HG03378 (cell line): ENCODE measurements around the gene TMPRSS6.

Source experiments
- ATAC-seq: cut with Tn5 transposase; IDR thresholded peaks from one replicate; pipeline ENCODE4 v1.9.1; 2021; ENCODE audit warnings: mild to moderate bottlenecking, moderate library complexity; ENCODE audit not compliant: unreplicated experiment

The TMPRSS6 gene

GRCh38 chr22:37119872-37120271 is 10.4 kb upstream of the TMPRSS6 start:
- ATAC-seq: no peak

- no peak for ATAC-seq
These were observed 8.6 kb upstream of the TMPRSS6 start for GRCh38 chr22:37118083-37118482.

DNA sequence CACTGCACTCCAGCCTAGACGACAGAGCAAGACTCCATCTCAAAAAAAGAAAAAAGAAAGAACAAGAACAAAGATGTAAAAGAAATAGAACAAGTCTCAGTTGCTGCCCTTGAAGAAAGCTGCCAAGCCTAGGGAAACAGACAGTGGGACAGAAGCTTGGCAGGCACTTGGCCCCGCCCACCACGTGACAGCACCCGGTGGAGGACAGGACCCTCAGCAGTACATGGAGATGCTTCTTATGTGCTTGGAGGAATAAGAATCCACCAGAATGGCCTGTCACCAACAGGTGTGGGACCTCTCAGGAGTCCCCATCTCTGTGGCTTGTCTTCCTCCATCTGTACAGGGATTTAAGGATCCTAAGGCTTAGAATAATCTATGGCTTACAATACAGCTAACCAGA is 7.6 kb upstream of the TMPRSS6 start:
- no peak for ATAC-seq

DNA sequence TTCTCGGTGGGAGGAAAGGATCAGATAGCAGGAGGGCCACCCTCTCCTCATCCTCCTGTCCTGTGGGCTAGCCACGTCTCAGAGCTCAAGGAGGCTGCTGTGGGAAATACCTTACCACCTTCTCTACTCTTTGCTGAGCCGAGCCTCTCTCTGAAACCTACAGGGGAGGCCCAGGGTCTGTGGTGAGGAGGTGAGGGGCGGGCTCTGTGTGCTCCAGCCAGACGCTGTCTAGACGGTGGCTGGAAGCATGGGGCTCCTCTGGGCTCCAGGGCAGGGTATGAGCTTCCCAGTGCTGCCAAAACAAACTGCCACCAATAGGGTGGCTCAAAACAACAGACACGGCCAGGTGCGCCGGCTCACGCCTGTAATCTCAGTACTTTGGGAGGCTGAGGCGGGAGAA is 5.5 kb upstream of the TMPRSS6 start:
- no peak for ATAC-seq

GRCh38 chr22:37113757-37114156 is 4.2 kb upstream of the TMPRSS6 start:
- ATAC-seq: no peak

- no peak for ATAC-seq
These were observed 2.7 kb upstream of the TMPRSS6 start for GRCh38 chr22:37112084-37112728.

DNA sequence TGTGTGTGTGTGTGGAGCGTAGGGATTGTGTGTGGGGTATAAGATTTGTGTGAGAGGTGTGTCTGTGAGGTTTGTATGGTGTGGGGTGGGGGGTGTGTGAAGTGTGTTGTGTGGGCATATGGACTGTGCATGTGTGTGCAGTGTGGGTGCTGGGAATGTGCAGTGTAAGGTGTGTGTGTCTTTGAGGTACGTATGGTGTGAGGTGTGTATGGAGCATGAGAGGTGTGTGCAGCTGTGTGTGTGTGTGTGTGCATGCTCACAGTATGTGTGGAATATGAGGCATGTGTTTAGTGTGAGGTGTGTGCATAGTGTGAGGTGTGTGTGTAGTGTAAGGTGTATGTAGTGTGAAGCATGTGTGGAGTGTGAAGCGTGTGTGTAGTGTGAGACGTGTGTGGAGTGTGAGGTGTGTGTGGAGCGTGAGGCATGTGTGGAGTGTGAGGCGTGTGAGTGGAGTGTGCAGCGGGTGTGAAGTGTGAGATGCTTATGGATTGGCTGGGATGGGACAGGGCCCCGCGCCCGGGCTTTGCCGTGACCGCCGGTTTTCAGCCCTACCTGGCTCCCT is 1.7 kb upstream of the TMPRSS6 start:
- no peak for ATAC-seq

- ATAC-seq: no peak
These were observed 1.5 kb downstream of the TMPRSS6 start for GRCh38 chr22:37107816-37108621.

- ATAC-seq: no peak
These were observed 3.5 kb downstream of the TMPRSS6 start for GRCh38 chr22:37105990-37106389.

DNA sequence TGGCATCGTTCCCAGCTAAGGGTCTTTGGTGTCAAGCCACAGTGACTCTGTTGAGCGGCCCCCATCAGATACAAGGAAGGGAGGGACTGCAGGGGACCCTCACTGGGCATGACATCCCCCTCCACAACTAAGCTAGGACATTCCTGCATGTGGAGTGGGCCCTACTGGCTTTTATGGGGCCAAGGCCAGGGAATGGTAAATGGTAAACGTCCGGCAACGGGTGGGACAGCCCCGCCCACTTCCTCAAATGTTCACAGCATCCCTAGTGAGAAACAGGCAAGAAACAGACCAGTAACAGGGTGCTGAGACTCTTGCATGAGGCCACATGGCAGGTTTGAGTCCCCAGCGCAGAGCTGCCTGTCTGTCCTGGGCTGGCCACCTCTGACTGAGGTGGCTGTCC is 4.4 kb downstream of the TMPRSS6 start:
- ATAC-seq: no peak

DNA sequence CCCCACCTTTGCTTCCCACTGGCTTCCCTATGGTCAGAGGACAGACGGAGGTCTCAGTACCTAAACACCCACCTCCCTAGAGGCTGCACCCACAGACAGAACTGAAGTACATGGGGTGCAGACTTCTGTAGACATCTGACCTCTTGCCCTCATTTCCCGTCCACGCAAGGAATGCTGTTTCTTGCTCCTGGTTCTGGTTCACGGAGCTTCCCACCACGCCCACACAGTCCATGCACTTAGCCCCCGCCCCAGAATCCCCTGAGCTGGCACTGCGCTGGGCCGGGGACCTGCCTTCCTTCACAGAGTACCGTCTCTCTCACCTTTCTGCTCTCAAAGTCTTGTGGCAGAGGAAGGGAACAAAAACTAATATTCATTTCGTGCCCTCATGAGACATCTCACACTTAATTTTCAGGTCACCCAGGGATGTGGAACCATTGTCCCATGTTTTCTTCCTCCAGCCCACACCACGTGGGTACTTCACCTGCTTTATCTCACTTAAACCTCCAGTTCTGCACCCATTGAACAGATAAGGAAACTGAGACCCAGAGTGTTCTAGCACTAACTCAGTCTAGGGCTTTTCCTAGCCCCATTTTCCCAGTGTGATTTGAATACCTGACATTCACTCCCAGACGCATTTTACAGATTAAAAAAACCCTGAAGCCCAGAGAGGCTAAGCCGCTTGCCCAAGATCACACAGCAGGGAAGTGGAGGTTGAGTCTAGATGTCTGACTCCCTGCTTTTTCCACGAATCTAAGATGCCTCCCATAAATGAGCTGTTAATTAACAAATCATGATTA is 5.7 kb downstream of the TMPRSS6 start:
- ATAC-seq: no peak

DNA sequence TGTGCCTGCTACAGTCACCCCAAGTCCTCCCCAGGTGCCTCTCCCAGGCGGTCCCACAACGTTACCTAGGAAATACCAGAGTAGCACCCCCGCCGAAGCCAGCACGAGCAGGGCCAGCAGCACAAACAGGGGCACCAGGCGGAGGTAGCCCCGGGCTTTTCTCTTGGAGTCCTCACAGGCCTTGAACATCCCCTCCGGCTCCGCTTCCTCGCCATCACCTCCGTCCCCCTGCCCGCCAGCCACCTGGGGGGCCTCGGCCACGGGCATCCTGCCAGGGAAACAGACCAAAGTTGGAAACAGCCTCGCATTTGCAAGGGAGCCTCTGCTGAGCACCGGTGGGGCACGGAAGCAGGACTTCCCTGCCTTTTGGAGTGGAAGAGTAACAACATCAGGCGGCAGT is 6.4 kb downstream of the TMPRSS6 start:
- ATAC-seq: no peak

GRCh38 chr22:37101311-37102066 is 8.0 kb downstream of the TMPRSS6 start:
- no peak for ATAC-seq

DNA sequence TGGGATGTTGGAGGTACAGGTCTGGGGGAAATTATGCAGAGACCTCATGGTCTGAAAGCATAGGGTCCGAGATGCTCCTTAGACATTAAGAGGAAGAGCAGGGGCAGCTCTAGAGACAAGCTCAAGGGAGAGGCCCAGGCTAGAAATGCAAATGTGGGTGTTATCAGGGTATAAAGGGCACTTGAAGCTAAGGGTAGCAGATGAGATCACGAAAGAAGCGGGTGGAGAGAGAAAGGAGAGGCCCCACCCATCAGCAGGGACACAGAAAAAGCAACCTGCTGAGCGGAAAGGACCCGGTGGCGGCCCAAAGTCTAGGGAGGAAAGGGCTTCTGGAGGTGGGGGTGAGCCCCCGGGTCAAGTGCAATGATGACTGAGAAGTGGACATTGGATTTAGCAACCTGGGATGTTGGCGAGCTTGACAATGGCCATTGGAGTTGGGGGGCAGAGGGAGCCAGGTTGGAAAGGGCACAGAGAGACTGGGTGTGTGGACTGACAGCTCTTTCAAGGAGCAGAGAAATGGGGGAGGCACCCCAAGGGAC is 8.9 kb downstream of the TMPRSS6 start:
- ATAC-seq: no peak

- ATAC-seq: no peak
These were observed 10.4 kb downstream of the TMPRSS6 start for GRCh38 chr22:37098976-37099591.

- no peak for ATAC-seq
These were observed 12.2 kb downstream of the TMPRSS6 start for GRCh38 chr22:37097346-37097745.

DNA sequence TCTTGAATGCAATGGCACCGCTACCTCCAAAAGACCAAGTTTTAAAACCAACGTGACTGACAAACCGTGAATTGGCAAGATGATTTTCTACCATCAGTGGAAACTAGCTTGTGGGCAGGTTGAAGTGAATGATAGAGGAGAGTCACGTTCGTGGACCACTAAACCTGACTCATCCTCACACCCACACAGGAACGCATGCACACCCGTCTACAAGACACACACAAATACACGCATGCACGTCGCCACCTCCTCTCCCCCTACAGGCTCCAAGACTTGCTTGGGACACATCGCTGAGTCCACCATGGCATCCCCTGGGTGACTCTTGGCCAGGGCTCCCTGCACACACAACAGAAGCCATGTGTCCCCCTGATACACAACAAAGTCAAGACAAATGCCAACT is 14.4 kb downstream of the TMPRSS6 start:
- ATAC-seq: no peak

DNA sequence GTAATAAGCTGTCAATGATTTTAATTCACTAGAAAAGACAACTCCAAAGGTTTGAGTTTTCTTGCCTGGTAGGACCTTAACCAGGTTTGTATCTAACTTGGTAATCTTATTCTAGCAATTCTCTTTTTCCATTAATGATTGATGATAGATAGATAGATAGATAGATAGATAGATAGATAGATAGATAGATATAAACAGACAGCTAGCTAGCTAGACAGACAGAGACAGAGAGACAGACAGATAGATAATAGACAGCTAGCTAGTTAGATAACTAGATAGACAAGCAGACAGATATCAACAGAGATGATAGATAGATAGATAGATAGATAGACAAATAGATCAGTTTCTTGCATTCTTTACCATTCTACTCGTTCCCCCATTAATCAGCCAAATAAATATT is 15.3 kb downstream of the TMPRSS6 start:
- ATAC-seq: no peak

DNA sequence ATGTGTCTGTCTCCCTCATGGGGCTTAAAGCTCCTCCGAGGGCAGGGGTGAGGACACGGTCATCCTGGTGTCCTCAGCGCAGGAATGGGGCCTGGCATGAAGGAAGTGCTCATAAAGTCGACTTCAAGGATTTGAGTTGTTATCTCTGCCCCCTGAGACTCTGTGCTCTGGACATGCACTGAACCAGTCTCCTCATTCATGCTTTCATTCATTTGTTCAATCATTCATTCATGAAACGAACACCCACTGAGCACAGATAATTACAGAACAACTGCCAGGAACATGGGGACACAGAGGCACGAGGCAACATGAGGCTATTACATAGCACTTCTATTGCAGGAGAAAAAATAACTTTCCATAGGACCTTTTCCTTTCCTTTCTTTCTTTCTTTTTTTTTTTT is 16.5 kb downstream of the TMPRSS6 start:
- ATAC-seq: no peak

DNA sequence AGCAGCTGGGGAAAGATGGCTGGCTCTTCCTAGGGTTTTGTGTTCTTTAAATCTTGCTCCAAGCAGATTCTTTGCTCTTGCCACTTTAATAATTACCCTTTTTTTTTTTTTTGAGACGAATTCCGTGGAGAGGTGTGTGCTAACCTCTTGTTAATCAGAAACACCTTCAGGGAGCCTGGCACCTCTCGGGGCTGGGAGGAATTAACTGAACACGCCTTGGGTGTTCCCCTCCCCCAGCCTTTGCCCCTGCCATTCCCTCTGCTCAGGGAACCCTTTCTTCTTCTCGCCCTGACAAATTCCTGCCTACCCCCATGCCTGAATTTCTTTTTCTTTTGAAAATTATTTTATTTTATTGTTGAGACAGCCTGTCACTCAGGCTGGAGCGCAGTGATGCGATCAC is 17.5 kb downstream of the TMPRSS6 start:
- no peak for ATAC-seq
